GM12892 (cell line): Measurements from ENCODE around the gene TMEM114.

ENCODE experiments used
- DNase-seq: peaks from one replicate; pipeline ENCODE4 v3.0.0; 2011; ENCODE audit not compliant: insufficient read length
- FAIRE-seq: peaks from 2 replicates; lab custom pipeline; 2011; peaks lifted over from hg19 to GRCh38; lab: Jason Lieb, UNC
- POLR2A ChIP-seq: IDR thresholded peaks from 2 replicates; pipeline ENCODE4 v1.6.1; 2011; ENCODE audit warnings: low read depth, low read length, control low read depth
- POLR2AphosphoS5 ChIP-seq: IDR thresholded peaks from 2 replicates; pipeline ENCODE4 v1.6.1; 2011; ENCODE audit warnings: low read depth, low read length, control low read depth
- TAF1 ChIP-seq: IDR thresholded peaks from 2 replicates; pipeline ENCODE4 v1.6.1; 2011; ENCODE audit warnings: low read depth, mild to moderate bottlenecking, control low read depth, low read length, borderline replicate concordance

TMEM114 gene

GRCh38 chr16:8551388-8552332 lies 38.7 kb downstream of the TMEM114 start:
- no peak for TF ChIP-seq POLR2A
- TF ChIP-seq POLR2AphosphoS5: no peak
- no peak for TF ChIP-seq TAF1
- no peak for FAIRE-seq
- no peak for DNase-seq

- no peak for TF ChIP-seq POLR2A
- TF ChIP-seq TAF1: no peak
- no peak for TF ChIP-seq POLR2AphosphoS5
- DNase-seq (no peak), FAIRE-seq (no peak)
Observed at GRCh38 chr16:8550728-8551387, 39.5 kb downstream of the TMEM114 start.

GRCh38 chr16:8549843-8550412 lies 40.4 kb downstream of the TMEM114 start:
- no peak for FAIRE-seq
- no peak for TF ChIP-seq POLR2AphosphoS5
- no peak for TF ChIP-seq TAF1
- no peak for TF ChIP-seq POLR2A
- no peak for DNase-seq

GRCh38 chr16:8548166-8548565 lies 42.1 kb downstream of the TMEM114 start:
- no peak for TF ChIP-seq POLR2AphosphoS5
- TF ChIP-seq TAF1: no peak
- no peak for TF ChIP-seq POLR2A
- FAIRE-seq: no peak
- no peak for DNase-seq

- TF ChIP-seq POLR2A: no peak
- TF ChIP-seq POLR2AphosphoS5: no peak
- no peak for TF ChIP-seq TAF1
- no peak for DNase-seq
- FAIRE-seq: no peak
Observed at GRCh38 chr16:8547762-8548161, 42.5 kb downstream of the TMEM114 start.

GRCh38 chr16:8544406-8544805 lies 45.9 kb downstream of the TMEM114 start:
- TF ChIP-seq POLR2A: no peak
- TF ChIP-seq TAF1: no peak
- TF ChIP-seq POLR2AphosphoS5: no peak
- FAIRE-seq: no peak

GRCh38 chr16:8543258-8543657 lies 47.1 kb downstream of the TMEM114 start:
- DNase-seq (no peak), FAIRE-seq (no peak)
- no peak for TF ChIP-seq POLR2A
- no peak for TF ChIP-seq TAF1
- TF ChIP-seq POLR2AphosphoS5: no peak

More at GRCh38 chr16:8544406-8544805, 45.9 kb downstream of the TMEM114 start:
- DNase-seq: no peak

- TF ChIP-seq POLR2AphosphoS5 (no peak), POLR2A (no peak), TAF1 (no peak)
- no peak for DNase-seq
Observed at GRCh38 chr16:8542393-8542792, 47.9 kb downstream of the TMEM114 start.

GRCh38 chr16:8541868-8542267 lies 48.4 kb downstream of the TMEM114 start:
- FAIRE-seq (no peak), DNase-seq (no peak)
- TF ChIP-seq POLR2A (no peak), POLR2AphosphoS5 (no peak), TAF1 (no peak)

More at GRCh38 chr16:8542393-8542792, 47.9 kb downstream of the TMEM114 start:
- FAIRE-seq: no peak

- no peak for FAIRE-seq
Observed at GRCh38 chr16:8537691-8538342, 52.5 kb downstream of the TMEM114 start.

More at GRCh38 chr16:8537691-8538342, 52.5 kb downstream of the TMEM114 start:
- TF ChIP-seq TAF1 (no peak), POLR2A (no peak), POLR2AphosphoS5 (no peak)
- no peak for DNase-seq
